Upper lobe of left lung (tissue), 6 donors: Measurements from ENCODE around the gene RPS6KA5. TPM values are rescaled to one million over a fixed set of nuclear protein-coding genes. Genes with fewer than 3 reads are reported as not detected.
"Not testable (repeated sequence)": the region's sequence is repeated elsewhere in the genome, so short reads cannot be mapped to it uniquely, and the experiment has no call there.

Source experiments
- ATAC-seq, 2 donors: fragments of 200-7000 bp; cut with Tn5 transposase; one replicate each; pipeline ENCODE4 v1.9.1; 2022; ENCODE audit warnings: mild to moderate bottlenecking in 2 of 2, moderate library complexity in 2 of 2; ENCODE audit not compliant: low FRiP score in 2 of 2
- DNase-seq, 2 donors: peaks; one replicate each; pipeline ENCODE4 v3.0.0-alpha.2; 2019 to 2020
- H3K27ac ChIP-seq, 4 donors: fragments of 200-600 bp; sonication (generic); one replicate each; pipeline ENCODE4 v1.5.1; 2016 to 2019
- H3K27me3 ChIP-seq, 4 donors: fragments of 200-600 bp; sonication (generic); one replicate each; pipeline ENCODE4 v1.5.1; 2017 to 2019
- H3K36me3 ChIP-seq, 4 donors: fragments of 200-600 bp; sonication (generic); one replicate each; pipeline ENCODE4 v1.5.1; 2016 to 2019
- H3K4me1 ChIP-seq, 4 donors: fragments of 200-600 bp; sonication (generic); one replicate each; pipeline ENCODE4 v1.5.1; 2018 to 2019
- H3K4me3 ChIP-seq, 4 donors: fragments of 200-600 bp; sonication (generic); one replicate each; pipeline ENCODE4 v1.5.1; 2017 to 2019; ENCODE audit warnings: mild to moderate bottlenecking in 2 of 4, moderate library complexity in 1 of 4
- H3K9me3 ChIP-seq, 4 donors: fragments of 200-600 bp; sonication (generic); one replicate each; pipeline ENCODE4 v1.5.1; 2018 to 2019
- EP300 ChIP-seq, 4 donors: sonication (generic); formaldehyde crosslinking; IDR thresholded peaks; one replicate each; pipeline ENCODE4 v1.5.1; 2017; ENCODE audit warnings: antibody characterized with exemption in 4 of 4, control low read depth in 2 of 4
- POLR2A ChIP-seq, 4 donors: fragments of 450-650 bp; IDR thresholded peaks; one replicate each; pipeline ENCODE4 v1.5.1; 2016 to 2017; ENCODE audit warnings: antibody characterized with exemption in 4 of 4, mild to moderate bottlenecking in 2 of 4
- POLR2AphosphoS5 ChIP-seq, 2 donors: sonication (generic); formaldehyde crosslinking; IDR thresholded peaks; one replicate each; pipeline ENCODE4 v1.5.1; 2017; ENCODE audit warnings: antibody characterized with exemption in 2 of 2
- WGBS, 2 donors: methylation state at CpG; one replicate each; pipeline ENCODE4 v1.1.5; 2017 to 2018; 5-methylcytosine and 5-hydroxymethylcytosine counted together
- total RNA-seq, 6 donors: library from RNA; depleted of rRNA in 4 of 6; stranded (reverse); fragments of >200 nt in 4 of 6; gene quantifications; one replicate each; pipeline versions ENCODE4 v1.1.0 to v1.2.1, GENCODE V29; 2016 to 2021
- TF ChIP-seq, protein P1 (sequence below), 6 experiments: fragments of 450-650 bp in 4 of 6; fragments of 200-600 bp in 2 of 6; sonication (generic) in 2 of 6; IDR thresholded peaks; one replicate each; pipeline ENCODE4 v1.5.1; 2016 to 2019; ENCODE audit warnings: antibody characterized with exemption in 6 of 6
- donor health status: DM: no; HTN: no; CAD: no; lungs with moderate emphysema.
- donor health status: DM: no; HTN: yes; CAD: no; lungs with severe emphysema.

RPS6KA5 gene
- total RNA-seq, 6 donors from 2014 or later, result 4.3 to 17.8 (median 10.2) TPM

DNA sequence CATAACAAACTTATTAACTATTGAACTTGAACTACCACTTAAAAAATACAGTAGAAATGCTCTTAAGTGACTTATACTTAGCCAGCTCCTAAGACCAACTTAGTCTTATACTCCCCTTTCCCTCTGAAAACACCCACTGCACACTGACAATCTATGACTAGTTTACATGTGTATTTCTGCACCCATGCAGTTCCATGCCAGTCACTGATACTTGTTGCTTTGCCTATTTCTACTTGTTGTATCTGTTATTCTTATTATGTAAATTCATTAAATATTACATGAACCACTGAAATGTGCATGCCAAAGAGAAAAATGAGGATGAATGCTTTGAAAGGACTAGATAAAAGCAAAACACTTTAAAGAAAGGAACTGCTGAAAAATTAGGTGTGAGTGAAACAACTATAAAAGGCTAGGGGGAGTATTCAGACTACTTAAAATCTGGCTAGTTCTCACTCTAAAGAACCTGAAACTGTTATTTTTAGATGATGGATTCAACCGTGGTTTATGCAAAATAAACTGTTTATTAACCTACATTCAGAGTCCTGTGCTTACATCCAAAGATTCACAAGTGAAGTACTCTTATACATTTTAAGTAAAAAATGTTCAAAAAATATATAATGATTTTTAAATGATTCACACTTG, 74.7 kb downstream of the RPS6KA5 start:
- 28 to 29% methylated on average over 1 of the region's 1 CpG for WGBS, 2 donors
- H3K27ac ChIP-seq, result no peak overlapping the region
- H3K36me3 ChIP-seq, result no peaks in the 10 kb centered on the region
- no peak overlapping the region for H3K4me3 ChIP-seq
- TF ChIP-seq POLR2AphosphoS5 (IDR thresholded peaks at IDR 0.05) (no peak), POLR2A (IDR thresholded peaks at IDR 0.05) (no peak), EP300 (IDR thresholded peaks at IDR 0.05) (no peak)
- TF ChIP-seq, protein P1, sequence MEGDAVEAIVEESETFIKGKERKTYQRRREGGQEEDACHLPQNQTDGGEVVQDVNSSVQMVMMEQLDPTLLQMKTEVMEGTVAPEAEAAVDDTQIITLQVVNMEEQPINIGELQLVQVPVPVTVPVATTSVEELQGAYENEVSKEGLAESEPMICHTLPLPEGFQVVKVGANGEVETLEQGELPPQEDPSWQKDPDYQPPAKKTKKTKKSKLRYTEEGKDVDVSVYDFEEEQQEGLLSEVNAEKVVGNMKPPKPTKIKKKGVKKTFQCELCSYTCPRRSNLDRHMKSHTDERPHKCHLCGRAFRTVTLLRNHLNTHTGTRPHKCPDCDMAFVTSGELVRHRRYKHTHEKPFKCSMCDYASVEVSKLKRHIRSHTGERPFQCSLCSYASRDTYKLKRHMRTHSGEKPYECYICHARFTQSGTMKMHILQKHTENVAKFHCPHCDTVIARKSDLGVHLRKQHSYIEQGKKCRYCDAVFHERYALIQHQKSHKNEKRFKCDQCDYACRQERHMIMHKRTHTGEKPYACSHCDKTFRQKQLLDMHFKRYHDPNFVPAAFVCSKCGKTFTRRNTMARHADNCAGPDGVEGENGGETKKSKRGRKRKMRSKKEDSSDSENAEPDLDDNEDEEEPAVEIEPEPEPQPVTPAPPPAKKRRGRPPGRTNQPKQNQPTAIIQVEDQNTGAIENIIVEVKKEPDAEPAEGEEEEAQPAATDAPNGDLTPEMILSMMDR (IDR thresholded peaks at IDR 0.05), result no peak
- DNase-seq (no peak), ATAC-seq (no peak)
- no peaks in the 10 kb centered on the region for H3K9me3 ChIP-seq
- no peaks in the 10 kb centered on the region for H3K4me1 ChIP-seq
- H3K27me3 ChIP-seq, result no peaks in the 10 kb centered on the region

DNA sequence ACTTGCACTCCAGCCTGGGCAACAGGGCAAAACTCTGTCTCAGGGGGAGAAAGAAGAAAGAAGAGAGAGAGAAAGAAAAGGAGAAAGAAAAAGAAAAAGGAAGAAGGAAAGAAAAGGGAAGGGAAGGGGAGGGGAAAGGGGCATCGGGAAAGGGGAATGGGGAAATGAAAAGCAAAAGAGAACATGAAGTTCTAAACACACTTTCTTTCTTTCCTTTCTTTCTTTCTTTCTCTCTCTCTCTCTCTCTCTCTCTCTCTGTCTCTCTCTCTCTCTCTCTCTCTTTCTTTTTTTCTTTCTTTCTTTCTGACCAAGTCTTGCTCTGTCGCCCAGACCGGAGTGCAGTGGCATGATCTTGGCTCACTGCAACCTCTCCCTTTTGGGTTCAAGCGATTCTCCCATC, 76.9 kb downstream of the RPS6KA5 start:
- no peak for DNase-seq
- no peaks in the 10 kb centered on the region for H3K27me3 ChIP-seq
- 81 to 89% methylated on average over 4 of the region's 4 CpGs for WGBS, 2 donors
- no peaks in the 10 kb centered on the region for H3K9me3 ChIP-seq
- no peaks in the 10 kb centered on the region for H3K4me1 ChIP-seq
- ATAC-seq, result no peak
- H3K27ac ChIP-seq, result no peak overlapping the region
- TF ChIP-seq POLR2A (IDR thresholded peaks at IDR 0.05) (no peak), POLR2AphosphoS5 (IDR thresholded peaks at IDR 0.05) (no peak), EP300 (IDR thresholded peaks at IDR 0.05) (no peak)
- TF ChIP-seq, protein P1 (IDR thresholded peaks at IDR 0.05), result no peak
- H3K36me3 ChIP-seq, result no peaks in the 10 kb centered on the region
- no peak overlapping the region for H3K4me3 ChIP-seq

DNA sequence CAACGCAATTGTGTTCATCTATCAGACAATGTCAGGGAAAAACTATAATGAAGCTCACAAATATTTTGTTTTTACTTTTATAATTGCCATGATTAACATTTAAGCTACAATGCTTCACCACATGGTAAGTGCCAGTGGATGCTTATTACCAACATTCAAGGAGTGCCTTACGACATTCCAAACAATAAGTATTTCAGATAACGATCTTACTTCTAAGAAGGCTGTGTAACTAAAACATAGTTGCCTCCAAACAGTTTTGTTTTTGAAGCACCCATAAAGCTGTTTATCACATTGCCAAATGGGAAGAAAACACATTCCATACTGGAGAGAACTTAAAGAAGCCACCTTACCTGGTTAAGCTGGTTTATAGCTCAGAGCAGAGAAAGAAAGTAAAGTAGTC, 78.8 kb downstream of the RPS6KA5 start:
- H3K36me3 ChIP-seq, result peaks cover 0 to 4% (median 0%) of the 10 kb centered on the region in 4 donors
- ATAC-seq, result no peak
- no peaks in the 10 kb centered on the region for H3K4me1 ChIP-seq
- H3K4me3 ChIP-seq, result no peak overlapping the region
- no peak for DNase-seq
- WGBS, 2 donors, result 55 to 64% methylated on average over 3 of the region's 3 CpGs
- TF ChIP-seq, protein P1 (IDR thresholded peaks at IDR 0.05), result no peak
- TF ChIP-seq POLR2AphosphoS5 (IDR thresholded peaks at IDR 0.05), result no peak
- no peak for TF ChIP-seq EP300 (IDR thresholded peaks at IDR 0.05)
- TF ChIP-seq POLR2A (IDR thresholded peaks at IDR 0.05), result no peak
- no peaks in the 10 kb centered on the region for H3K27me3 ChIP-seq
- H3K9me3 ChIP-seq, result no peaks in the 10 kb centered on the region
- no peak overlapping the region for H3K27ac ChIP-seq

DNA sequence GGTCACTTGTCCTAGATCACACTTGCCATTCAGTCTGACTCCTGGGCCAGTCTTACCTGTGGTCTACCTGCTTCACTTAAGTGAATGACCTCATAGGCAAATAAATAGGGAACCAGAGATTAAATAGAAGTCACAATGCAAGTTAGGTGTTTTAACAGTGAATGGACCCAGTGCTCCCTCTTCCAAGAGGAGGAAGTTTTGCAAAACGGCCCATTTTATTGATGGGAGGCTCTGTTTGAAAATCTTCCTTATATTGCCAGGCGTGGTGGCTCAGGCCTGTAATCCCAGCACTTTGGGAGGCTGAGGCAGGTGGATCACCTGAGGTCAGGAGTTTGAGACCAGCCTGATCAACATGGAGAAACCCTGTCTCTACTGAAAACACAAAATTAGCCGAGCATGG, 79.8 kb downstream of the RPS6KA5 start:
- H3K36me3 ChIP-seq, H3K4me3 ChIP-seq, H3K27me3 ChIP-seq, H3K27ac ChIP-seq, H3K9me3 ChIP-seq, H3K4me1 ChIP-seq, DNase-seq, ATAC-seq: not testable (repeated sequence)
- WGBS, 2 donors, result 93 to 95% methylated on average over 3 of the region's 3 CpGs

DNA sequence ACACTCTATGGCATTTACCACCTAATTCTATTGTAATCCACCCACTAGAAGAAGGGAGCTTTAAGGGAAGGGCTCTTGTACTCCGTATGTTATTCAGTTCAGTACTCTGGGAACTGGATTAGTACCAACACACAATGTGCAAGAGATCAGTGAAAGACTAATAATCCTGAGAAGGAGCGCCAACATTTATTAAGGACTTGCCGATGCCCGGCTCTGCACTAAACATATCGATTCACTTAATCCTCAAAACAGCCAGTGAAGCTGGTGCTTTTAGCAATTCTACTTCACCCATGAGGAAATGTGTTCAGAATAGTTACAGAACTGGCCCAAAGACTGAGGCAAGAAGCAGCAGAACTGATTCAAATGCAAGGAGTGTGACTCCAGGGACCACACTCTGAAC, 80.9 kb downstream of the RPS6KA5 start:
- DNase-seq (no peak), ATAC-seq (no peak)
- Histone ChIP-seq H3K36me3 (peaks cover 0 to 4% (median 0%) of the 10 kb centered on the region in 4 donors), H3K27ac (no peak overlapping the region), H3K4me1 (no peaks in the 10 kb centered on the region), H3K9me3 (no peaks in the 10 kb centered on the region), H3K27me3 (no peaks in the 10 kb centered on the region), H3K4me3 (no peak overlapping the region)
- TF ChIP-seq, protein P1 (IDR thresholded peaks at IDR 0.05), result no peak
- no peak for TF ChIP-seq POLR2A (IDR thresholded peaks at IDR 0.05)
- TF ChIP-seq POLR2AphosphoS5 (IDR thresholded peaks at IDR 0.05), result no peak
- no peak for TF ChIP-seq EP300 (IDR thresholded peaks at IDR 0.05)
- WGBS, 2 donors, result 73 to 95% methylated on average over 5 of the region's 5 CpGs
